Left ventricle myocardium inferior (tissue), 1 donor: ENCODE measurements around the gene CHD6. TPM values are rescaled to one million over a fixed set of nuclear protein-coding genes. Genes with fewer than 3 reads are reported as not detected.

Experiments used
- DNase-seq: peaks from one replicate; pipeline ENCODE4 v3.0.0-alpha.2; 2020
- H3K27ac ChIP-seq: fragments of 200-600 bp; replicated peaks from 2 replicates; pipeline ENCODE4 v1.8.0; 2021
- H3K27me3 ChIP-seq: fragments of 200-600 bp; 2 replicates; pipeline ENCODE4 v1.8.0; 2021; ENCODE audit warnings: low read depth
- H3K36me3 ChIP-seq: fragments of 200-600 bp; 2 replicates; pipeline ENCODE4 v1.8.0; 2021
- H3K4me1 ChIP-seq: fragments of 200-600 bp; 2 replicates; pipeline ENCODE4 v1.8.0; 2021
- H3K4me3 ChIP-seq: fragments of 200-600 bp; 2 replicates; pipeline ENCODE4 v1.8.0; 2021; ENCODE audit warnings: mild to moderate bottlenecking, moderate library complexity
- H3K9me3 ChIP-seq: fragments of 200-600 bp; replicated peaks from 2 replicates; pipeline ENCODE4 v1.8.0; 2021
- CTCF ChIP-seq: fragments of 200-600 bp; IDR thresholded peaks from 2 replicates; pipeline ENCODE4 v1.8.0; 2021; ENCODE audit warnings: antibody characterized with exemption, mild to moderate bottlenecking, borderline replicate concordance
- intact Hi-C: fragments of 100-400 bp; cut with micrococcal nuclease; formaldehyde crosslinking; loops from one replicate; pipeline ENCODE4 v1.11.0; 2022
- total RNA-seq: library from RNA; stranded (reverse); fragmentation: NEBNext Ultra II Directional; extraction: Animal tissue kit (Norgen Biotek cat#: 25700); gene quantifications from one replicate; pipeline ENCODE4 v1.2.1, GENCODE V29; 2021
- donor health status: DM: no; HTN: yes; CAD: no; lungs with severe emphysema.

CHD6 gene
- total RNA-seq, 1 donor from 2014 or later, result 38.9 TPM

GRCh38 chr20:41456351-41456750, 161.8 kb downstream of the CHD6 start:
- Histone ChIP-seq H3K9me3 (no peaks in the 10 kb centered on the region), H3K4me3 (no peak overlapping the region), H3K27ac (no peak overlapping the region), H3K4me1 (no peaks in the 10 kb centered on the region), H3K36me3 (peaks cover 62% of the 10 kb centered on the region), H3K27me3 (no peaks in the 10 kb centered on the region)
- TF ChIP-seq CTCF, result no peak
- no peak for DNase-seq
- intact Hi-C loops, result no loop called here

GRCh38 chr20:41454250-41454649, 163.9 kb downstream of the CHD6 start:
- Histone ChIP-seq H3K4me3 (no peak overlapping the region), H3K27ac (no peak overlapping the region), H3K36me3 (peaks cover 83% of the 10 kb centered on the region), H3K27me3 (no peaks in the 10 kb centered on the region), H3K4me1 (peaks cover 10% of the 10 kb centered on the region), H3K9me3 (no peaks in the 10 kb centered on the region)
- no peak for TF ChIP-seq CTCF
- intact Hi-C loops, result no loop called here
- no peak for DNase-seq

- H3K4me1 ChIP-seq, result peaks cover 10% of the 10 kb centered on the region
- H3K9me3 ChIP-seq, result no peaks in the 10 kb centered on the region
- H3K27ac ChIP-seq, result no peak overlapping the region
- peaks cover 90% of the 10 kb centered on the region for H3K36me3 ChIP-seq
- no peaks in the 10 kb centered on the region for H3K27me3 ChIP-seq
- no peak for DNase-seq
- intact Hi-C loops, result no loop called here
- no peak for TF ChIP-seq CTCF
- H3K4me3 ChIP-seq, result no peak overlapping the region
These were observed 164.9 kb downstream of the CHD6 start for GRCh38 chr20:41453010-41453950.

- H3K27me3 ChIP-seq, result no peaks in the 10 kb centered on the region
- no peak for DNase-seq
- H3K9me3 ChIP-seq, result no peaks in the 10 kb centered on the region
- peaks cover 10% of the 10 kb centered on the region for H3K4me1 ChIP-seq
- intact Hi-C loops, result no loop called here
- no peak overlapping the region for H3K4me3 ChIP-seq
- H3K27ac ChIP-seq, result no peak overlapping the region
- no peak for TF ChIP-seq CTCF
- H3K36me3 ChIP-seq, result peaks cover 98% of the 10 kb centered on the region
These were observed 166.0 kb downstream of the CHD6 start for GRCh38 chr20:41452226-41452625.

- no peaks in the 10 kb centered on the region for H3K27me3 ChIP-seq
- no peak overlapping the region for H3K27ac ChIP-seq
- DNase-seq, result no peak
- peaks cover 10% of the 10 kb centered on the region for H3K4me1 ChIP-seq
- TF ChIP-seq CTCF, result no peak
- intact Hi-C loops, result no loop called here
- no peaks in the 10 kb centered on the region for H3K9me3 ChIP-seq
- H3K36me3 ChIP-seq, result peaks cover 97% of the 10 kb centered on the region
- H3K4me3 ChIP-seq, result no peak overlapping the region
These were observed 171.2 kb downstream of the CHD6 start for GRCh38 chr20:41447006-41447405.
